ENCODE measurements around the gene CIBAR2. TPM values are rescaled to one million over a fixed set of nuclear protein-coding genes. Genes with fewer than 3 reads are reported as not detected.

CIBAR2 gene
- total RNA-seq (2022; extraction: Qiagen RNA extraction; ENCODE audit: low read depth): not detected in 5 replicates

DNA sequence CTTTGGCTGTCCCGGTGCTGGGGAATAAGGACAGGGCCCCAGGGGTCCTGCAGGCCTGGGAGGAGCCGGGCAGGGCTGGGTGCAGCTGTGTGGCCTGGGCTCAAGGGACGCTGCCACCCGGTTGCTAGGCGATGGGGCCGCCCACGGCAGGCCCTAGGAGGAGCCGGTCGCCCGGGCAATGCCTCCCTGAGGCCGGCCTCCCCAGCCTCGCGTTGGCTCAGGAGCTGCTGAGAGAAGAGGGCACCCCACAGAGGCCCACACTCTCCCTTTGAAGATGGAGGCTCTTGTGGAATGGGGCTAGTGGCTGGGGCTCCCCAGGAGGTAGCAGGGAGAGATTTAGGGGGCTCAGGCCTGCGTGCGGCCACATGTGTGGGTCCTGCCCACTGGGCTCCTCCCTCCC is at the start of gene CIBAR2:
Gene CIBAR2 (minus strand): TSS at position 109 of the 400 bp plus-strand sequence. CDS start 120 bp downstream, outside the sequence.

Other genes with a start within 250 kb of the CIBAR2 start
- 57.1 to 68.0 TPM (median 64.1 TPM) in 5 replicates for gene ZDHHC7, start 100.9 kb downstream of the CIBAR2 start, total RNA-seq (2022; extraction: Qiagen RNA extraction; ENCODE audit: low read depth)
- gene KIAA0513, start 84.7 kb downstream of the CIBAR2 start, total RNA-seq (2022; extraction: Qiagen RNA extraction; ENCODE audit: low read depth): 1.4 to 2.0 TPM (median 1.9 TPM) in 5 replicates